K562 (cell line): ENCODE results near the gene GCGR. TPM values are rescaled to one million over a fixed set of nuclear protein-coding genes. Genes with fewer than 3 reads are reported as not detected.

Experiments used
- CUX1 ChIP-seq: fragments of 200-800 bp; sonication (Bioruptor generic); IDR thresholded peaks from 2 replicates; pipeline ENCODE4 v1.6.1; 2016; ENCODE audit warnings: missing genetic modification characterization, missing compliant biosample characterization
- E2F1 ChIP-seq: sonication (generic); formaldehyde crosslinking; IDR thresholded peaks from 2 replicates; pipeline ENCODE4 v1.8.1; 2023; ENCODE audit warnings: mild to moderate bottlenecking, missing genetic modification reagents, moderate library complexity
- HCFC1 ChIP-seq: IDR thresholded peaks from 2 replicates; pipeline ENCODE4 v1.6.1; 2012; ENCODE audit warnings: low read depth, low read length, improper control_type of control experiment
- HNRNPL ChIP-seq: fragments of 200-400 bp; formaldehyde crosslinking; IDR thresholded peaks from 2 replicates; pipeline ENCODE4 v1.6.1; 2017; ENCODE audit warnings: low read depth, mild to moderate bottlenecking, low read length
- ILK ChIP-seq: fragments of 450-650 bp; IDR thresholded peaks from 2 replicates; pipeline ENCODE4 v1.6.1; 2016; ENCODE audit warnings: missing genetic modification characterization, low read depth, mild to moderate bottlenecking, missing compliant biosample characterization, moderate library complexity, borderline replicate concordance
- KHSRP ChIP-seq: fragments of 450-650 bp; IDR thresholded peaks from 2 replicates; pipeline ENCODE4 v1.6.1; 2017
- MTF1 ChIP-seq: fragments of 250-450 bp; sonication (Bioruptor Pico); IDR thresholded peaks from 2 replicates; pipeline ENCODE4 v1.9.0; 2021; ENCODE audit warnings: moderate library complexity, mild to moderate bottlenecking, inconsistent platforms, borderline replicate concordance
- NRF1 ChIP-seq, 2 experiments: fragments of 450-650 bp; IDR thresholded peaks in 1 of 2; conservative IDR thresholded peaks in 1 of 2; 2 replicates each; pipeline ENCODE4 v1.6.1; 2014; ENCODE audit warnings: mild to moderate bottlenecking in 2 of 2
- SIN3B ChIP-seq: fragments of 450-650 bp; IDR thresholded peaks from 2 replicates; pipeline ENCODE4 v1.6.1; 2017; ENCODE audit warnings: low read depth, mild to moderate bottlenecking, moderate library complexity
- SOX6 ChIP-seq: fragments of 450-650 bp; IDR thresholded peaks from 2 replicates; pipeline ENCODE4 v1.6.1; 2014; ENCODE audit warnings: mild to moderate bottlenecking
- TFAP4 ChIP-seq: sonication (generic); formaldehyde crosslinking; IDR thresholded peaks from 2 replicates; pipeline ENCODE4 v1.8.0; 2022; ENCODE audit warnings: missing genetic modification reagents, mild to moderate bottlenecking, moderate library complexity, borderline replicate concordance
- XRCC4 ChIP-seq: IDR thresholded peaks from one replicate; pipeline ENCODE4 v1.6.1; 2011; ENCODE audit not compliant: insufficient read depth, insufficient read length; ENCODE audit errors: extremely low read depth
- ZC3H8 ChIP-seq: fragments of 450-650 bp; IDR thresholded peaks from 2 replicates; pipeline ENCODE4 v1.6.1; 2017
- ZFP91 ChIP-seq: sonication (generic); formaldehyde crosslinking; IDR thresholded peaks from 2 replicates; pipeline ENCODE4 v1.8.0; 2022; ENCODE audit warnings: mild to moderate bottlenecking, missing genetic modification reagents
- ZNF324 ChIP-seq: fragments of 250-450 bp; sonication (Bioruptor Pico); IDR thresholded peaks from 2 replicates; pipeline ENCODE4 v1.4.0; 2020; ENCODE audit warnings: mild to moderate bottlenecking
- ZNF395 ChIP-seq: fragments of 200-800 bp; sonication (Bioruptor generic); IDR thresholded peaks from 2 replicates; pipeline ENCODE4 v1.6.1; 2017; ENCODE audit warnings: missing genetic modification characterization, missing compliant biosample characterization
- ZNF561 ChIP-seq: fragments of 450-650 bp; formaldehyde crosslinking; conservative IDR thresholded peaks from 2 replicates; pipeline ENCODE4 v1.4.0; 2020; ENCODE audit warnings: mild to moderate bottlenecking, moderate library complexity
- polyA plus RNA-seq, 8 experiments: library from polyadenylated mRNA; depleted of rRNA in 4 of 8; stranded (reverse) in 5 of 8; unstranded in 3 of 8; fragments of >200 nt; fragmentation: Nextera tagmentation in 2 of 8; fragmentation: Illumina TruSeq in 1 of 8; extraction: Ambion mirVana in 2 of 8; extraction: Trizol in 1 of 8; gene quantifications; 2 replicates each; pipeline versions ENCODE4 v1.2.1 to v1.2.3, GENCODE V29; 2011 to 2014; ENCODE audit warnings: inconsistent platforms in 1 of 8, missing spikeins in 1 of 8
- total RNA-seq, 7 experiments: library from RNA; depleted of rRNA in 6 of 7; stranded (reverse); fragments of >200 nt in 6 of 7; fragmentation: Illumina TruSeq in 2 of 7; extraction: Trizol in 2 of 7; gene quantifications; 2 replicates each; pipeline versions ENCODE4 v1.2.1 to v1.2.3, GENCODE V29; 2011 to 2021; ENCODE audit warnings: low replicate concordance in 1 of 7

GCGR gene
- total and polyA plus RNA-seq, 9 of the 15 experiments (the other 6 are each of a cell fraction or from before 2014, with no cell fraction given), result not detected

GRCh38 chr17:81833160-81833920, 29.4 kb downstream of the GCGR start, which contains the start of gene MCRIP1 (continued):
- TF ChIP-seq KHSRP (no peak), TFAP4 (CRISPR knock-in tag) (peak; percentile 96), SIN3B (0 out of 2 replicates have a peak, but pooled peaks have one; percentile 13), XRCC4 (no peak), ZC3H8 (no peak), HNRNPL (peak; percentile 22; the same call in 1 of the 2 replicates), CUX1 (CRISPR knock-in tag) (peak; percentile 66), NRF1 (conservative IDR thresholded peaks at IDR 0.05 in 1 of 2, IDR thresholded peaks at IDR 0.05 in 1 of 2) (peak; percentile 92 to 94), HCFC1 (0 out of 2 replicates have a peak, but pooled peaks have one; percentile 40), MTF1 (CRISPR knock-in tag) (no peak), E2F1 (CRISPR knock-in tag) (no peak), ZNF395 (0 out of 2 replicates have a peak, but pooled peaks have one; percentile 14), ILK (no peak), ZNF561 (0 out of 2 replicates have a peak, but pooled peaks have one; percentile 3), SOX6 (no peak), ZFP91 (CRISPR knock-in tag) (no peak), ZNF324 (no peak)
